ENCODE results near the gene CDH23.

DNA sequence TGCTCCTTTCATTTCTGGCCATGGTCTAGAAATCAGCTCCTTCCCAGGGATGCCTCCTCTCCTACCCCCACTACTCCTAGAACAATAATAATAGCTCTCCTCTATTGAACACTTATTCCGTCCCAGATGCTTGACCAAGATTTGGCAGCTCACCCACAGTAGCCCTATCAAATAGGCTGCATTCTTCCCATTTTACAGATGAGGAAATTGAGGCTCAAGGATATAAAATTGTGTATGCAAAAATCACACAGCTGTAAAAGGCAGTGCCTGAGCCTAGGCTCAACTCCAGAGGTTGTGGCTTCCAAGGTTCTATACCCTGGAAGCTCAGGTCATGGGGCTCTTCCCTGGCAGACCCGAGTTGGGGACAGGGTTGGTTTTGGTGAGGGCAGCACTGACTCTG lies 240.6 kb downstream of the CDH23 start:
- TF ChIP-seq, protein P1, sequence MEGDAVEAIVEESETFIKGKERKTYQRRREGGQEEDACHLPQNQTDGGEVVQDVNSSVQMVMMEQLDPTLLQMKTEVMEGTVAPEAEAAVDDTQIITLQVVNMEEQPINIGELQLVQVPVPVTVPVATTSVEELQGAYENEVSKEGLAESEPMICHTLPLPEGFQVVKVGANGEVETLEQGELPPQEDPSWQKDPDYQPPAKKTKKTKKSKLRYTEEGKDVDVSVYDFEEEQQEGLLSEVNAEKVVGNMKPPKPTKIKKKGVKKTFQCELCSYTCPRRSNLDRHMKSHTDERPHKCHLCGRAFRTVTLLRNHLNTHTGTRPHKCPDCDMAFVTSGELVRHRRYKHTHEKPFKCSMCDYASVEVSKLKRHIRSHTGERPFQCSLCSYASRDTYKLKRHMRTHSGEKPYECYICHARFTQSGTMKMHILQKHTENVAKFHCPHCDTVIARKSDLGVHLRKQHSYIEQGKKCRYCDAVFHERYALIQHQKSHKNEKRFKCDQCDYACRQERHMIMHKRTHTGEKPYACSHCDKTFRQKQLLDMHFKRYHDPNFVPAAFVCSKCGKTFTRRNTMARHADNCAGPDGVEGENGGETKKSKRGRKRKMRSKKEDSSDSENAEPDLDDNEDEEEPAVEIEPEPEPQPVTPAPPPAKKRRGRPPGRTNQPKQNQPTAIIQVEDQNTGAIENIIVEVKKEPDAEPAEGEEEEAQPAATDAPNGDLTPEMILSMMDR (IDR thresholded peaks at IDR 0.05 in 8 of 11, conservative IDR thresholded peaks at IDR 0.05 in 3 of 11): no peak
- no peak for TF ChIP-seq POLR2A (IDR thresholded peaks at IDR 0.05)
